ENCODE results near the gene NARF.
"Not testable (repeated sequence)": the region's sequence is repeated elsewhere in the genome, so short reads cannot be mapped to it uniquely, and the experiment has no call there.

Gene NARF

DNA sequence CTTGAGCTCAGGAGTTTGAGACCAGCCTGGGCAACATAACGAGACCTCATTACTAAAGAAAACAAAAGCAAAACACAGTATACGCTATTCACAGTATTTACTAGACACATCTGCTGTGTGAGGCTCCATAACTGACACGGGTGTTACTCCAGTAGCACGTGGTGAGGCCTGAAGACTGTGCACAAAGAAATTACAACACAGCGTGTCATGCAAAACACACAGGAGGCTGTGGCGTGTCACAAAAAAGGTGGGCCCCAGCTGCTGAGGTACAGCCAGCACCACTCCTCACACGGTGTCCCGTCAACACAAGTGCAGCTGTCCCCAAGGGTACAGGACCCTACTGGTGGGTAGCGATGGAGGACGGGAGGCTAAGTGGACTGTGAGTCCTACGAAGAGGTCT, 10.7 kb upstream of the NARF start:
- no peak for DNase-seq (ENCODE audit: low spot score)

DNA sequence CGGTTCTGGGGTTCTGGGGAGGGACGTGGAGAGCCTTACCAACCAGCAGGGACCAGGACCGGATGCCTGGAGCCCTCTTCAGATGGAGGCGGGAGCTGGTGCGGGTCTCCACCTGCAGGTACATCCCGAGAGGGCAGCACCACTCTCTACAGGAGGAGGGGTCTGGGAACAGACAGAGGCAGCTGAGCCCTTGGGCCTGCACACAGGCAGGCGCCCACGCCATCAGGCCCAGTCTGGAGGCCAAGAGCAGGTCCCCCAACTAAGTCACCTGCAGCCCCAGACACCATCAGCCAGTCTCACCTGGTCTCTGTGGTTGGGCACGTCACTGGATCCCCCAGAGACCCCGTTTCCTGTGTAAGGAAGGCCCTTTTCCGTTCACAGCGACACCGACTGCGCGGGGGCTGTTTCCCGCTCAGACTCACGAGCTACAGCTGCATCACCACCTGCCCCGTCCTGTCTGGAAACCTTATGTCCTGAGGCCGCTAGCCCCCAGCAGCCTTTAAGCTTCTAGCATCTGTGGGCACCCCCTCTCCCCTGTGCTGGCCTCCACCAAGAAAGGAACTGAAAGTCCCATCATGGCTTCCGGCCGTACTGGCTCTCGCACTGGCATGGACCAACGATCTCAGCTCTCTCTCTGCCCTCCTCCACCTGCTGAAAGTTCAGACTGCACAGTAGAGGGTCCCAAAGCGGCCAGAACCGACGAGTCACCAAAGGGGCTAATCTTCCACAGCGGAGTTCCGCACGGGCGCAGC, 9.2 kb upstream of the NARF start:
- DNase-seq (ENCODE audit: low spot score): peak; percentile 2

DNA sequence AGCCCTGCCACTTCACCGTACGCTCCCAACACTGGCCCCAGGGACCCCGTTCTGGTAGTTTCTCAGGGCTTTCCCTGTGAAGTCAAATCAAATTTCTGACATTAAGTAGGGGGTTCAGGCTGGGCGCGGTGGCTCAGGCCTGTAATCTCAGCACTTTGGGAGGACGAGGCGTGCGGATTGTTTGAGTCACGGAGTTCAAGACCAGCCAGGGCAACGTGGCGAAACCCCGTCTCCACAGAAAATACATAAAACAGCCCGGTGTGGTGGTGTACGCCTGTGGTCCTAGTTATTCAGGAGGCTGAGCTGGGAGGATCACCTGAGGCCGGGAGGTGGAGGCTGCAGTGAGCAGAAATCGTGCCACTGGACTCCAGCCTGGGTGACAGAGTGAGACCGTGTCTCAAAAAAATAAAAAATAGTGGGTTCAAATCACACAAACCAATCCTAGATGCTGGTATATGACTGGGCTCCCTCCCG, 8.6 kb upstream of the NARF start:
- no peak for DNase-seq (ENCODE audit: low spot score)

DNA sequence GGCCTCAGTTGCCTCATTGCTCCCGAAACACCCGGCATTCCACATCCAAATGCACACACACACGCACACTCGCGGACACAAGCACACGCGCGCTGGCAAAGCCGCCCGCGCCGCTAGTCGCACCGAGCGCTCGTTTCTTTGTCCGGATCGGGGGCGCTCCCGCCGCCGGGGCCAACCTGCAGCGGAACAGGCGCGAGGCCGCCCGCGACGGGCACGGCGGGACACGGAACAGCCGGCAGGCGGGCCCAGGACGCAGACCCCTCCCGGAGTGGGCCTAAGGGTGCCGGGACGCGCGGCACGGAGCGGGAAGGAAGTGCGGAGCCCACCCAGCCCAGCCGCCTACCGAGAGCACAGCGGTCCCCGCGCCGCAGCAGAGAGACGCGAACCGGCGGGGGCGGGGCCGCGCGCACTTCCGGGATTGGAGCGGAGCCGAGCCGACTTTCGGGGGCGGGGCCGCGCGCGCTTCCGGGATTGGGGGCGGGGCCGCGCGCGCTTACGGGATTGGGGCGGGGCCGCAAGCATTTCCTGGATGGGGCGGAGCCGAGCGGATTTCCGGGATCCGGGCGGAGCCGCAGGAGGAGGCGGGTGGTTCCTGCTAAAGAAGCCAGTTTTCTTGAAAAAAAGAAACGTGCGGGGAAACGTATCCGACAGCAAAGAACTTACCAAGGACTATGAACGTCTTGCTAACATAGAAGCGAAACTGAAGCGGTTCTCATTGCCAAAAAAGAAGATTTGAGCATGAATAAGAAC, 8.0 kb upstream of the NARF start, which contains the start of gene CYBC1:
Gene CYBC1 (minus strand): TSS at position 396 of the 750 bp plus-strand sequence. CDS start 1,498 bp downstream, outside the sequence.
- DNase-seq (ENCODE audit: low spot score): peak; percentile 96

DNA sequence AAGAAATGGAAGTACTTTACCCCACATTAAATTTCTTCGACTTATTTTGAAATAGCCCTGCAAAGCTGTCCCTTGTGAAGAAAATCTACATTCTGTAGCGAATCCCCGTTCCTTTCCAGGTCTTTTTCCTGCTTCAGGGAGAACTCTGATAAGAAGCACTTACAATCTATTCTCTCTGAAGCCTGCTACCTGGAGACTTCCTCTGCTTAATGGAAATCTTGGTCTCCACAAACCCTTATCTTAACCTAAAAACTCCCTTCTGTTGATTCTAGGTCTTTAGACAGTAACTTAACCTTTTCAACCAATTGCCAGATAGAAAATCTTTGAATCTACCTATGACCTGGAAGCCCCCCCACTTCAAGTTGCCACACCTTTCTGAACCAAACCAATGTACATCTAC, 6.4 kb upstream of the NARF start:
- DNase-seq (ENCODE audit: low spot score): no peak

DNA sequence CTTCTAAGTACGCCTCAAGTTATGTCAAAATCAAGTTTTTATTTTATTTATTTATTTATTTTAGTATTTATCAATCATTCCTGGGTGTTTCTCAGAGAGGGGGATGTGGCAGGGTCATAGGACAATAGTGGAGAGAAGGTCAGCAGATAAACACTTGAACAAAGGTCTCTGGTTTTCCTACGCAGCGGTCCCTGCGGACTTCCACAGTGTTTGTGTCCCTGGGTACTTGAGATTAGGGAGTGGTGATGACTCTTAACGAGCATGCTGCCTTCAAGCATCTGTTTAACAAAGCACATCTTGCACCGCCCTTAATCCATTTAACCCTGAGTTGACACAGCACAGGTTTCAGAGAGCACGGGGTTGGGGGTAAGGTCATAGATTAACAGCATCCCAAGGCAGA, 5.4 kb upstream of the NARF start:
- DNase-seq (ENCODE audit: low spot score): not testable (repeated sequence)

DNA sequence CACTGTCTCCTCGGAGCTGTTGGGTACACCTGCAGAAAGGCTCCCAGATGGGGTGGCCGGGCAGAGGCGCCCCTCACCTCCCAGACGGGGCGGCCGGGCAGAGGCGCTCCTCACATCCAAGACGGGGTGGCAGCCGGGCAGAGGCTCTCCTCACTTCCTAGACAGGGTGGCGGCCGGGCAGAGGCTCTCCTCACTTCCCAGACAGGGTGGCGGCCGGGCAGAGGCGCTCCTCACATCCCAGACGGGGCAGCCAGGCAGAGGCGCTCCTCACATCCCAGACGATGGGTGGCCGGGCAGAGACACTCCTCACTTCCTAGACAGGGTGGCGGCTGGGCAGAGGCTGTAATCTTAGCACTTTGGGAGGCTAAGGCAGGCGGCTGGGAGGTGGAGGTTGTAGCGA, 4.8 kb upstream of the NARF start:
- DNase-seq (ENCODE audit: low spot score): not testable (repeated sequence)

DNA sequence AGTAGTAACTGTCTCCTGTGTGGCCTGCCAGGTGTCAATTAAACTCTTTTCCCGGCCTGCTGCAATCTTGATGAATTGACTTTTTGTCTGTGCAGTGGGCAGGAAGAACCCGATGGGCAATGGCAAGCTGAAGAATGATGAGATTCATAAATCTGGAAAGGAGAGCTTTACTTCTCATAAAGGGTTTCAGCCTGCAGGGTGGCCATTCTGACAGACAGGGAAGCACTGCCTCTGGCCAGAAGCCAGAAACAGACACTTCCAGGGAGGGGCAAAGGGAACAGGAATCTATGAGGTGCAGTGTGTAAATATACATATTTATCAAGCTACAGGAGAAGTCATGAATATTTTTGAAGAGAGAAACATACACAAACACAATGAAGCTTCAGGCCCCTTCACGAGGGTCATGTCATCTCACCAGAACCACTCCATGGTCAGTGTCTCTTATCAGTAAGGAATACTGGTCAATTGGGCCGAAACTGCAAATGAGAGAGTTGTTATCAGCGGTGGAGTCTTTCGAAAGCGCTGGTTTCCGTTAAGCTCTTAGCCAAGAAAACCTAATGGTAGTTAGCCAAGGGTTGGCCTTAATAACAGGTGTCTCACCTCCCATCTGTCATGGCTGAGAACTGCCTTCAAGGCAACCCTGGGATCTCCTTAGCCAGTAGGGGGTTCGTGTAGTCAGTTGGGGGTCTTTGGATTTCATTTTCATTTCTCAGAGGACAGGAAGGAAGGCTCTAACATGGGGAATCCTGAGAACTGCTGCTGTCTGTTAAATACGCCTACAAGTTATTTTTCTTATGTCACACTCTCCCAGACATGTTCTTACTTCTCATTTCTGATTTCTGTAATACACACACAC, 1.2 kb upstream of the NARF start:
- DNase-seq (ENCODE audit: low spot score): no peak

DNA sequence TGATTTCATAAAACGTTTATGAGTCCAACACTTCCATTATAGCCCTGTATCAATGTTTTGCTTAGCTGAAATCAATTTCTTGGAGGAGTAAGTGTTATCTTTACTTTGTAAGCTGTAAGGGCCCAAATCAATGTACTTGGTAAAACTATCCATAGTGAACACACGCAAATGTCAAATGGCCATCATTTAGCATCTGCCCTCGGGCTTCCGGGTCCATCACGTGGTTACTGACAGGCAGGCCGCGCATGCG, 687 bp upstream of the NARF start:
- DNase-seq (ENCODE audit: low spot score): peak; percentile 97

DNA sequence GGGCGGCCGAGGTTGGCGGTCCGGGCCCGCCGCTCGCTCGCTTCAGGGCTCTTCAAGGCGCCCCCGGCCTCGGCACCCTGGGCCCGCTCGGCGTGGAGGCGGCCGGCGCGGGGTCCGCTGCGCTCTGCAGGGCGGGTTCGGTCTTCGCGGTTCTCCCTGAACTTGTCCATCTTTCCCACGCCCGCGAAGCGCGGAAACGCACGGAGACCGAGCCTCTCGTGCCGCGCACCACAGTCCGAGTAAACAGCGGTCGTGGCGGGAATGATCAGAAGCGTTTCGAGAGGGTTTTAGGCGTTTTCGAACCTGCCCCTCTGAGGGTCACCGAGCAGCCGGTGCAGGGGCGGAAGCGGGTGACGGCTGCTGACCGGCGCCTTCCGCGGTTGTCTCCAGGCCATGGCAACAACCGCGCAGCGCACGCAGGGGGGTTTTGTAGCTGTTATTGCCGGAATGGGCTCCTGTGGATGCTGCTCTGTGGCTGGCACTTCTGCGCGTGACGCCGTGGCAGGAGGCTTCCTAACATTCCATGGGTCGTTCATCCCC, 414 bp downstream of the NARF start:
- peak; percentile 52 for DNase-seq (ENCODE audit: low spot score)

DNA sequence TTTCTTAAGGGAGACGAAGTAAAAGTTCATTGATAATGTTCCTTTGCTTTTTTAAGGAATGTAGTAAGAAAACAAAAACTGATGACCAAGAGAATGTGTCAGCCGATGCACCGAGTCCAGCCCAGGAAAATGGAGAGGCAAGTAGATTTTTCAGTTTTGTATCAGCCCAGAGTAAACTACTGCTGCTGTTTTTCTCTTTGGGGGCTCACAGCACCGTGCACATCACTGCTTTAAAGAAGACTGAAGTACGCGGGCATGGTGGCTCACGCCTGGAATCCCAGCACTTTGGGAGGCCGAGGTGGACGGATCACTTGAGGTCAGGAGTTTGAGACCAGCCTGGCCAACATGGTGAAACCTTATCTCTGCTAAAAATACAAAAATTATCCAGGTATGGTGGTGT, 1.4 kb downstream of the NARF start:
- not testable (repeated sequence) for DNase-seq (ENCODE audit: low spot score)

DNA sequence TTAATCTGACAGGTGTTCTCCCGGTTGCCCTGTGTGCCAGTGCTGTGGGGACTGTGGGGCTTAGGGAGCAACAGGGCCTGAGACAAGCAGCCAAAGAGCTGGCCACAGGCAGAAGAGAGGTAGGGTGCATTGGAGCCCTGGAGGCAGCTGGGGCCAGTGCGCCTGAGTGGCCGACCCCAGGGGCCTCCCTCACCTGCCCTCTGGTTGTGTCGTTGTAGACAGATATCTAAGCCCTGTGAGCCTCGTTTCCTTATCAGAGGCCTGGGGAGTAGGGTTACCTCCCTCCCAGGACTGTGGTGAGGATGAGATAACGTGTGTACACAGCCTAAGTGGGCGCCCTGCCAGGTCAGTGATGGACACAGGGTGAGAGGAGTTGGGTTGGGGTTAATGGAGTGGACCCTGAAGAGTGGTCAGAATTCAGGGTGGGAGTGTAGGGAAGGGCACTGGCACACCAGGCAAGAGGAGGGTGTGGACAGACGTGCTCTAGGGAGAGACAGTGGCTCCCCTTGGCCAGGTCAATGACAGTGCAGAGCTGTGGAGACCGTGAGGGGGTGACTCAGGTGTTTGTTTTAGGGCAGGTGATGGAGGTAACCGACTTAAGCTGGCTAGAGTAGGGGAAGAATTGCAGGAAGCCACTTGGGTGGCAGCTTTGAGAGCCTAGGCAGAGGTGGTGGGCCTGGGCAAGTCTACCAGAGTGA, 3.4 kb downstream of the NARF start:
- no peak for DNase-seq (ENCODE audit: low spot score)

DNA sequence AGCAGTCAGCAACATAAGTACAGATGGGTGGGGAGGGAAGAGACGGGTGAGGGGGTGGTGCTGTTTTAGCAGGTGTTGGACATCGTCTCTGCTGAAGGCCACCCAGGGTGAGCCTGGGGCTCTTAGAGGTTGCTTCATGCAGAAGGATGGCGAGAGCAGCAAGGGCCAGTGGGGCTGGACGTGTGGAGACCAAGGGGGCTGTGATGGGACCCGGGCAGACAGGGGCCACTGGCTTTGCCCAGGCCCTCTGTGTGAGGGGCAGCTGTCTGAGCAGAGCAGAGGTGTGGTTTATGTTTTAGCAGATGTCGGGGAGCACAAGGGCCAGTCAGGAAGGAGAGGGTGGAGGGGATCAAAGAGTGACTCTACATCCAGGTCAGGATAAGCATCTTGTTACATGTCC, 4.8 kb downstream of the NARF start:
- DNase-seq (ENCODE audit: low spot score): peak; percentile 3

DNA sequence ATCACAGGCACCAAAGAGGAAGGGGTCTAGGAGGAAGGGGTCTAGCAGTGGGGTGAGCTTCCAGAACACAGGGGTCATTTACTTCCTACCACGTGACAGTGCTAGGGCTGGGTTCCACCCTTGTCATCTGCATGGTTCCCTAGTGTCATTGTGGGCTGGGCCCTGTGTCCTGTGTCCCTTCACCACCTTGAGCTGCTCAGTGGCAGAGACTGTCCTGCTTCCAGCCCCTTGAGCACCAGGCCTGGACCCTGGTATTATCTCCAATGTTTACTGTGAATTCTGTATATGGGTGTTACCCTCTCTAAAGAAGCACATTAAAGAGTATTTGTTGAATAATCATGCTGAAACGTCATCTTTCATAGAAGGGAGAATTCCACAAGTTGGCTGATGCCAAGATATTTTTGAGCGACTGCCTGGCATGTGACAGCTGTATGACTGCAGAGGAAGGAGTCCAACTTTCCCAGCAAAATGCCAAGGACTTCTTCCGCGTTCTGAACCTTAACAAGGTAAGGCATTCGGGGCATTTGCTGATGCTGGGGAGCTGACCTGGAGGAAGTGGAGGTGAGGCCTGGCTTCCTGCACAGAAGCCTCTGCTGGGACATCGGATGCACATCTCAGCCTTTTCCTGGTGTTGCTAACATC, 5.5 kb downstream of the NARF start:
- peak; percentile 5 for DNase-seq (ENCODE audit: low spot score)

DNA sequence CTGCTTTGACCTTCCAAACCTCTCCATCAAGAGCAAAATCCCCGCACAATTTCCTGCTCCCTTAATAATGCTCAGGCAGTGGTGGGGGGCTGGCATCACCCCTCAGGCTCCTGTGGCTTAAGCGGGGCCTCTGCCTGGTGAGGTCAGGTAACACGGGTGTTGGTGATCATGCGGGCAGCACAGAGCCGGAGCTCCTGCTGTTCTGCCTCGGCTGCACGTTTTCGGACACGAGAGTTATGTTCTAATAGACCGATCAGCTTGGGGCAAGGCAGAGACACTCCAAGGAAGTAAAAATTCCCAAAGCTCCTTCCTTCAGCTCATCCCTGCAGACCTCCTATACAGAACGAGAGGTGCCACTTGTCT, 6.0 kb downstream of the NARF start:
- DNase-seq (ENCODE audit: low spot score): no peak

DNA sequence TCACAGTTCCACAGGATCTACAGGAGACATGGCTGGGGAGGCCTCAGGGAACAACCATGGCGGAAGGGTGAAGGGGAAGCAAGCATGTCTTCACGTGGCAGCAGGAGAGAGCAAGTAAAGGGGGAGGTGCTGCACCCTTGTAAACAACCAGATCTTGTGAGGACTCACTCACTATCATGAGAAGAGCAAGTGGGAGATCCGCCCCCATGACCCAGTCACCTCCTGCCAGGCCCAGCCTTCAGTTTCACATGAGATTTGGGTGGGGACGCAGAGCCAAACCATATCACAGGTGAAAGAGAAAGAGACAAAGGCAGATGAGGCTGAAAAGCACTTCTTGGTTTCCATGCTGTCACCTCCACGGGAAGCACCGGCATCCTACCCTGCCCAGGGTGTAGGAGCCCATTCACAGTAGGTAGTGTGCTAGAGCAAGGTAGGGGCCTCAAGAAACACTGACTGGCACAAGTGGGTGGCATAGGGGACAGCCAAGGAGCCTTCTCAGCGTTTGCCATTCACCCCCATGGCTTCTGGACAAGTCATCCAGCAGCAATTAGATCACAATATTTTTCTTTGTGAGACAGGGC, 6.6 kb downstream of the NARF start:
- DNase-seq (ENCODE audit: low spot score): no peak

DNA sequence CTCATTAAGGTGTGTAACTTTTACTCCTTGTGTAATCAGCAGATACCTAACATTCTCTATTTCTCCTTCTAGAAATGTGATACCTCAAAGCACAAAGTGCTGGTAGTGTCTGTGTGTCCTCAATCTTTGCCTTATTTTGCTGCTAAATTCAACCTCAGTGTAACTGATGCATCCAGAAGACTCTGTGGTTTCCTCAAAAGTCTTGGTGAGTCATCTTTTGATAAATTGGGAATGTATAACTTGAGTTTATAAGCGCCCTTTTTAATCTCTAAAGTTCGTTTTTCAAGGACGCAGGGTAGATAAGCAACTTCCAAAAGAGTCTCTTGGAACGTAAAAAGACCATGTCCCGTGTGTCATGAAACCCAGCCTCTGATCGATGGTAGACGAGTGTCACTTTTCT, 10.2 kb downstream of the NARF start:
- no peak for DNase-seq (ENCODE audit: low spot score)

DNA sequence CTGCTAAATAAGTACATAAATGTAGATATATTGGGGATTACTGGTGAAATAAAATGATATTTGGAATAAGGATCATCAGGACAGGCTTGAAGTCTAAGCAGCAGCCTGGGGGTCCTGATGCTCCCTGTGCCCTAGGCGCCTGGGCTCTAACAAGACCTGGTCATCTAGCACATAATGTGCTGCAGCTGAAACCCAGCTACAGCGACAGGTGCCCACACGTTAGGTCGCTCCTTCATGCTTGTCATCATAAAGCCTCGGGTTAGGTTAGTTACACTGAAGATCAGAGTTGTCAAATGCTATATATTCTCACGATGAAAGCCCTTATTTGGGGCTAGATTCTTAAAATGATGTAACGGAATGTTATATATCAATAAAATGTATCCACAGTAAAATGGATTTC, 11.5 kb downstream of the NARF start:
- no peak for DNase-seq (ENCODE audit: low spot score)

DNA sequence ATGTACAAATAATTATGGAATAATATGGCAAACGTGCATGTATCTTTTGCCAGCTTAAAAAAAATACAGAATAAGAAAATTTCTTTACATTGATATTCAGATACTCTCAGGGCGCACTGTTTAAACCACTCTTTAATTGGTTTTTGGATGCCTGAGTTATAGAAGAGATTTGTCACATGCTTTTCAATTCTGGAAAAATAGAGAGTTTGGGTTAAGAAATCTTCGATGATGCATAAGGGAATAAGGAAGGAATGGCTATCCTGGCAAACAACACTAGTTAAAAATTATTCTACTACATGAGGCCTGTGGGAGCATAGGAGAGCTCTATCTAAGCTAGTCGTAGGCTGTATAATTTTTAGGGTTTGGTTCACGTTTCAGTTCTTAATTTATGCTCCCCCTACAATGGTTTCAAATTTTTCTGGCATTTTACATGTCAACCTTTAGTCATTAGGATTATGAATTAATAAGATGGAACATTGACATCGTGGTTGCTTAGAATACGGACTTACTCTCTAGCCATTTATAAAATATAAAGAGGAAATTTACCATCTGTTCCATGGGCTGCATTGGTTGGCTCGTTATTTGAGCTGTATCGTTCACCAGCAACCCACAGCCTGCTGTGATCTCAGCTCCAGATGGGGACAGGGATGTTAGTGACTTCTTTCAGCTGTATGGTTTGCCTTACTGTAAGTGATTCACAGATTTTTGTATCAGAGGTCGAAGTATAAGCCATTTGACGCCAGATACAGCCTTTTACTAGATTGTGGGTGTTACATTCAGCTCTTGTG, 15.9 kb downstream of the NARF start:
- DNase-seq (ENCODE audit: low spot score): no peak

DNA sequence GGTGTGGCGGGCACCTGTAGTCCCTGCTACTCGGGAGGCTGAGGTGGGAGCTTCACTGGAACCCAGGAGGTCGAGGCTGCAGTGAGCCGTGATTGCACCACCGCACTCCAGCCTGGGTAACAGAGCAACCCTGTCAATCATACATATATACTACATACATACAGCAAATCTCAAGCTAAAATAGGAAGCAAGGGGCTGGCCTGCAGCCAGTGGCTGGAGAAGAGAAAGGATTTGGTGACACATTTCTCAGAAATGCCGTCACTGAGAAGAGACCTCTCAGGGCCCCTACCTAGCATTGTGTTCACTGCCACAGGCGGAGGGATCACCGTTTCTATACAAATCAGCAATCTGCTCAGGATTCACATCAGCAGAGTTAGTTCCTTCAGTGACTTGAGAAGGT, 16.9 kb downstream of the NARF start:
- no peak for DNase-seq (ENCODE audit: low spot score)
